Subcutaneous adipose tissue (tissue), 4 donors: ENCODE data around the gene TMEM72. TPM values are rescaled to one million over a fixed set of nuclear protein-coding genes. Genes with fewer than 3 reads are reported as not detected.

ENCODE experiments used
- total RNA-seq, 4 donors: library from RNA; depleted of rRNA; stranded (reverse); fragments of >200 nt; gene quantifications; one replicate each; pipeline ENCODE4 v1.1.0, GENCODE V29; 2016
- TF ChIP-seq, protein P1 (sequence below): fragments of 450-650 bp; IDR thresholded peaks from one replicate; pipeline ENCODE4 v1.5.1; 2016; ENCODE audit warnings: low read depth, mild to moderate bottlenecking, control low read depth, antibody characterized with exemption, moderate library complexity

Gene TMEM72
- total RNA-seq, 4 donors from 2014 or later = not detected

- TF ChIP-seq, protein P1, sequence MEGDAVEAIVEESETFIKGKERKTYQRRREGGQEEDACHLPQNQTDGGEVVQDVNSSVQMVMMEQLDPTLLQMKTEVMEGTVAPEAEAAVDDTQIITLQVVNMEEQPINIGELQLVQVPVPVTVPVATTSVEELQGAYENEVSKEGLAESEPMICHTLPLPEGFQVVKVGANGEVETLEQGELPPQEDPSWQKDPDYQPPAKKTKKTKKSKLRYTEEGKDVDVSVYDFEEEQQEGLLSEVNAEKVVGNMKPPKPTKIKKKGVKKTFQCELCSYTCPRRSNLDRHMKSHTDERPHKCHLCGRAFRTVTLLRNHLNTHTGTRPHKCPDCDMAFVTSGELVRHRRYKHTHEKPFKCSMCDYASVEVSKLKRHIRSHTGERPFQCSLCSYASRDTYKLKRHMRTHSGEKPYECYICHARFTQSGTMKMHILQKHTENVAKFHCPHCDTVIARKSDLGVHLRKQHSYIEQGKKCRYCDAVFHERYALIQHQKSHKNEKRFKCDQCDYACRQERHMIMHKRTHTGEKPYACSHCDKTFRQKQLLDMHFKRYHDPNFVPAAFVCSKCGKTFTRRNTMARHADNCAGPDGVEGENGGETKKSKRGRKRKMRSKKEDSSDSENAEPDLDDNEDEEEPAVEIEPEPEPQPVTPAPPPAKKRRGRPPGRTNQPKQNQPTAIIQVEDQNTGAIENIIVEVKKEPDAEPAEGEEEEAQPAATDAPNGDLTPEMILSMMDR = no peak
Observed at GRCh38 chr10:44882166-44882720, 28.9 kb upstream of the TMEM72 start.

- TF ChIP-seq, protein P1 = no peak
Observed at GRCh38 chr10:44883593-44884331, 27.4 kb upstream of the TMEM72 start.

- TF ChIP-seq, protein P1 = no peak
Observed at GRCh38 chr10:44885710-44886109, 25.4 kb upstream of the TMEM72 start.

DNA sequence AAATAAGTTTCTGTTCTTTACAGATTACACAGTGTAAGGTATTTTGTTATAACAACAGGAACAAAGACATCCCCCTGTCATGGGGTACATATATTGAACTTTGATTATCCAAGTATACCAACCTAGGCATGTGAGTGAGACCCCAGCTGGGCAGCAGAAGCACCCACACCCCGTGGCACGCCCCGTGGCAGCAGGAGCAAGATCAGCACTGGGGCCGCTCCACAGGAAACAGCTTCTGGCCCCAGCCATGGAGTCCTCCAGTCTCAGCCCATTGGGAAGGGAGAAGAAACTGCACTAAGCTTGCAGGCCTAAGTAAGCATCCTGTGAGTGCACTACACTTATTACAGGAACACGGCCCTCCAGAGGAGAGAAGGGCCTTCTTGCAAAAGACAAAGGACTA is 24.2 kb upstream of the TMEM72 start:
- TF ChIP-seq, protein P1 = no peak

GRCh38 chr10:44888886-44889285 is 22.3 kb upstream of the TMEM72 start:
- TF ChIP-seq, protein P1 = no peak

GRCh38 chr10:44889834-44890233 is 21.3 kb upstream of the TMEM72 start:
- TF ChIP-seq, protein P1 = no peak

GRCh38 chr10:44890696-44891563 is 20.2 kb upstream of the TMEM72 start:
- TF ChIP-seq, protein P1 = no peak
